Posterior vena cava (tissue), 2 donors: ENCODE measurements around the gene SPSB3. TPM values are rescaled to one million over a fixed set of nuclear protein-coding genes. Genes with fewer than 3 reads are reported as not detected.

Experiments
- DNase-seq: peaks from one replicate; pipeline ENCODE4 v3.0.0-alpha.2; 2020; ENCODE audit warnings: low spot score
- intact Hi-C, 2 donors: fragments of 100-400 bp; cut with DNase I; formaldehyde crosslinking; loops; one replicate each; pipeline versions ENCODE4 v1.14.1 to v1.14.2; 2022 to 2023
- total RNA-seq, 2 donors: library from RNA; stranded (reverse); fragmentation: NEBNext Ultra II Directional; extraction: Animal tissue kit (Norgen Biotek cat#: 25700); gene quantifications; one replicate each; pipeline ENCODE4 v1.2.1, GENCODE V29; 2021
- donor health status: DM: yes; HTN: yes; CAD: no.
- donor health status: DM: yes; HTN: yes; CAD: no.

Gene SPSB3
- total RNA-seq, 2 donors from 2014 or later = 21.7 to 26.7 TPM

DNA sequence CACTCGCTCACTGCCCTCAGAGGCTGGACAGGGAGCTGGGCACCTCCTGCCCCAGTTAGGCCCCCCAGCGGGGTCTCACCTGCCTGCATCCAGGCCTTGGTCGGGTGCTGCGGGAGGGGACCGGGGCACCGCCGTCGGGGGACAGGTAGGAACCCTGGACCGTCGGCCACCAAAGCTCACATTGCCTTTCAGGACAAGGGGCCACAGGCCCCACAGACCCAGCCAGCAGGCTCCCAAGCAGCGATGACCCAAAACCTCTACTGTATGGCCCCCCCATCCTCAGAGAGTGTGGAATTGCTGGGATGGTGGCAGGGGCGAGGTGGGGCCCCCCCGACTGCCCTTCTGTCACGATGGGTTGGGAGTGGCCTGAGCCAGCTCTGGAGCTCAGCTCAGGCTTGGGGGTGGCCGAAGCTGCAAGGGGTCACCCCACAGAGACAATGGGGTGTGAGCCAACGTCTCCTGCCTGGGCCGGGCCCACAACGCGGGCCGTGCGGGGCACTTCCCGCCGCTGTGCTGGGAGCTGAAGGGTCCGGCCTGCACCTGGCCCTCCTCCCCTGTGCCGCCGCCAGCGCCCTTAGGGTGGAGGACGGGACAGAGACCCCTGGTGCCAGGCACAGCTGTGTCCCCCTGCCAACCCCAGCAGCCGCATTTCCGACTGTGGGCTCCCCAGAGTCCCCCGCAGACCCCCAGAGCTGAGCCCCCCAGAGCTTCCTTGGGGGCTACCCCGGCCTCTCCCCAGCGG, 10.6 kb upstream of the SPSB3 start:
- intact Hi-C loops = no loop called here
- DNase-seq = no peak

DNA sequence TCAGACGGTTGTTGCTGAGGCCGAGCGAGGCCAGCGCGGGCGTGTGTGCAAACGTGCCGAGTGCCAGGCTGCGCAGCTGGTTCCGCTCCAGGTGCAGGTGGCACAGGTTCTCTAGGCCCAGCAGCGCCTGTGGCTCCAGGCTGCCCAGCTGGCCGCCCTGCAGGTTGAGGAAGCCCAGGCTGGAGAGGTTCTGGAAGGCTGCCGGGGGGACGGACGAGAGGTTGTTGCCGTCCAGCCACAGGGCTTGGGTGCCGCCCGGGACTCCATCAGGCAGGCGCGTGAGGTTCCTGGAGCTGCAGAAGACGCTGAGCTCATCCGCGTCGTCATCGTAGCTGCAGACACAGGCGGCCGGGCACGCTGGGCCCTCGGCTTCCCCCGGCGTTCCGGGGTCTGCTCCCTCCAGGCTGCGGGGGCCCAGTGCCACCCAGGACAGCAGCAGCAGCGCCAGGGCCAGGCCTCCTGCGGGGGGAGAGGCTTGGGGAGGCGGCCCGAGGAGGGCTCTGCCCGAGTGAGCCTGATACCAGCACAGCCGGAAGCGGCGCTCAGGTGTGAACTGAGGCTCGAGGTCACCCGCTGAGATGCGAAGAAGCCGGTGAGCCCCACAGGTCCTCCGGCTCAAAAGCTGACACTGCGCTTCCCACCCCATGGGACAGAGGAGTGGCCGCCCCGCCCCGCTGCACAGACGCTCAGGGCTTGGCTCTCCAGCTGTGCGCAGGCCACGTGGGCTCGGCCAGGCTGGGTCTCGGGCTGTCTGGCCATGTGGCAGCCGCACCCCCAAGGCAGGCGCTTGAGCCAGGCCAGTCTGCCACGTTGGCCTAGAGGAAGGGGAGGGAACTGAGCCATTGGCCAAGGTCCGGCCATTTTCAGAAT, 9.8 kb upstream of the SPSB3 start:
- peak; percentile 74 for DNase-seq
- intact Hi-C loops = no loop called here

DNA sequence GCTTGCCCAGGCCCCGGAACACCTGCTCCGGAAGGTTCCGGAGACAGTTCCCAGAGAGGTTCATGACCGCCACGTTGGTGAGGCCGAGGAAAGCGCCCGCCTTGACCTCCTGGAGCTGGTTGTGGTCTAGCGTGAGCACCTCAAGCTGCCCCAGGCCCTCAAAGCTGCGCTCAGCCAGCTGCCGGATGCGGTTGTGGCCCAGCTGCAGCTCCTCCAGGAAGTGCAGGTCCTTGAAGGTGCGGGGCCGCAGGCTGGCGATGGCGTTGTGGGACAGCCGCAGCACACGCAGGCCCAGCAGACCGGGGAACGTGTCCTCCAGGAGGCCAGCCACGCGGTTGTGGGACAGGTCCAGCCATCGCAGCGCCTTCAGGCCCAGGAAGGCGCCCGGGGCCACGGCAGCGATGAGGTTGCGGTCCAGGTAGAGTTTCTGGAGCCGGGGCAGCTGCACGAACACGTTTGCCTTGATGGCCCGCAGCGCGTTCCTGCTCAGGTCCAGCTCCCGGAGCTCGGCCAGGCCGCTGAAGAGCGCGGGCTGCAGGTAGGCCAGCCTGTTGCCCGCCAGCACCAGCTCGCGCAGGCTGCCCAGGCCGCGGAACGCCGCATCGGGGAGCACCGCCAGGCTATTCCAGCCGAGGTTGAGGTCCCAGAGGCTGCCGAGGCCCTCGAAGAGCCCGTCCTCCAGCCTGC, 9.0 kb upstream of the SPSB3 start:
- DNase-seq = peak; percentile 79
- intact Hi-C loops = no loop called here

DNA sequence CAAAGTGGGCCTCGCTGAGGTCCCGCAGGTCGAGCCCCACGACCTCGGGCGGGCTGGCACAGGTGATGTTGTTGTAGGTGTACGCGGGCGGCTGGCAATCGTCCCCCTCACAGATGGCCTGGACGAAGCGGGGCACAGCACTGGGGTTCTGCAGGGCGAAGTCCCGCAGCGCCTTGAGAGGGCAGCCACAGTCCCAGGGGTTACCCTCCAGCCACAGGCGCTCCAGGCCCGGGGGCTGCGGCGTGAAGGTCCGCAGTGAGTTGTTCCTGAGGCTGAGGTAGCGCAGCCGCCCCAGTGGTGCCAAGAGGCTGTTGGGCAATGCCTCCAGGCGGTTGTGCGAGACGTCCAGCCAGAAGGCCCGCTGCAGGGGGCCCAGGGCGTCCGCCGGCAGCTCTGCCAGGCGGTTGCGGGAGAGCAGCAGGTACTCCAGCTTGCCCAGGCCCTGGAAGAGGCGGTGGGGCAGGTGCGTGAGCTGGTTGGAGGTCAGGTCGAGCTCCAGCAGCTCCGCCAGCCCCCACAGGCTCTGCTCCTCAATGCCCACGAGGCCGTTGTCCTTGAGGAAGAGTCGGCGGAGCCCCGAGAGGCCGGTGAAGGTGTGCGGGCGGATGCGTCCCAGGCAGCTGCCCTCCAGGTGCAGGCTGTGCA, 8.4 kb upstream of the SPSB3 start:
- no peak for DNase-seq
- intact Hi-C loops = no loop called here

DNA sequence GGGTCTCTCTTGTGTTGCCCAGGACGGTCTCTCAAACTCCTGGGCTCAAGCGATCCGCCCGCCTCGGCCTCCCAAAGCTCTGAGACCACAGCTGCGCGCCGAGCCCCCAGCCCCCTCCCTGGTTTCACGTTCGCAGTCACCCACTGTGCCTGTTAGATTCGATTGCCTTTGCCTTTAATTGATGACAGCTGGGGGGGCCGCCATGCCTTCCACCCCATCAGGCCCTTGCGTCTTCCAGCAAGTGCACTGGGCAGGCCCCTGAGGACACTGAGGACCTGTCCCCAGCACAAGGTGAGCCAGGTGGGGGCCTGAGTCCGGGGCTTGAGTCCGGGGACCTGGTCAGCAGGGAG, 7.9 kb upstream of the SPSB3 start:
- DNase-seq = no peak

DNA sequence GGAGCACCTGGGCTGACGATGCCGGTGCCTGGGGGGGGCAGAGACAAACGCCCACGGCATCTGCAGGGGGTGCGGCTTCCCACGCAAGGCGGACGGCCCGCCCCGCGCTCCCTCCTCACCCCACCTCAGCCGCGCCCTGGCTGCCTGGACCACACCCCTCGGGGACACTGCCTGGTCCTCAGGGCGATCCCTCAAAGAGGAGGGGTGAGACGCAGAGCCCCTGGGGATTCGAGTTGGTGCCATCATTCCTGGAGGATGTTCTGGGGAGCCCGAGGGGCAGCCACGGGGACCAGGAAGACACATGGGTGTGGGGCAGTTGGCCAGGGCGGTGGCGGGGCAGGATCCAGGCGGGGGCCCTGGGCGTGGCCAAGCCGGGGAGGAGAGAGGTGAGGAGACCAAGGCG, 7.3 kb upstream of the SPSB3 start:
- intact Hi-C loops = no loop called here

More for the DNA sequence above, 7.9 kb upstream of the SPSB3 start:
- intact Hi-C loops = no loop called here

DNA sequence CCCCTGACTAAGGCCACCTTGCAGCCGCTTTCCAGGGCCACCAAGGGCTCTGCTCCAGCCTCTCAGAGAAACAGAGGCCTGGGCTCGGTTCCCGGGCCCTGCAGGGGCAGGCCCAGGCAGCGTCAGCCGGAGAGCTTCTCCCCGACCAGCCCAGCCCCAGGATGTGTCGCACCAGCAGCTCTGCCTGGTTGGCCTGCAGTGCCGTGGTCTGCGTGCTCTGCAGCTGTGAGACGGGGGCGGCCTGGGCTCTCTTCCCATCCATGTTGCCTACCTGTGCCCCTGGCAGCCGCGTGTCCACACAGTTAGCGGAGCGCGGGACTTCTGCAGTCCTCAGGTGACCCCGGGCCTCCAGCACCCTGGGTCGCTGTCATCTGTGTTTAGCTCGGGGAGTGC, 6.3 kb upstream of the SPSB3 start:
- DNase-seq = peak; percentile 80
- intact Hi-C loops = no loop called here

More for the DNA sequence above, 7.3 kb upstream of the SPSB3 start:
- DNase-seq = peak; percentile 78

DNA sequence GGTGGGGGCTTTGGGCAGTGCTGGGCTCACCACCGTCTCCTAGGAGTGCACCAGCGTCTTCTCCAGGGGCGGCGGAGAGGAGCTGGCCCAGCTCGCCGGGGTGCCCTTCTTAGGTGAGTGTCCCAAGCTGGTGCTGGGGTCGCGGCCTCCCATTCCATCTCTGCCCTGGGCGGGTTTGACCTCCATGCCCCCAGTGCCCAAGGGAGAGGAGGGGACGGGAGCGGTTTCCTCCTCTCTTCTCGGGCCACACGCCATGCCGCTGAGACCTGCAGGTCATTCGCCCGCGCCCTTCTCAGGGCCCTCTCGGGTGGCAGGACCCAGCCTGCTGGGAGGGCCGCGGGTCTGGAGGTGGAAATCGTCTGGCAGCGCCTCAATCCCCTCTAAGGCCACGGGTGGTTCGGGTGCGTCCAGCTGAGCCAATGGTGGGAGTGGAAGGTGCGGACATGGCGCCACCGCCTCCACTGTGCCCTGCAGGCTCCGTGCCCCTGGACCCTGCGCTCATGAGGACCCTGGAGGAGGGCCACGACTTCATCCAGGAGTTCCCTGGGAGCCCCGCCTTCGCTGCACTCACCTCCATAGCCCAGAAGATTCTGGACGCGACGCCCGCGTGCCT, 5.8 kb upstream of the SPSB3 start:
- intact Hi-C loops = no loop called here

DNA sequence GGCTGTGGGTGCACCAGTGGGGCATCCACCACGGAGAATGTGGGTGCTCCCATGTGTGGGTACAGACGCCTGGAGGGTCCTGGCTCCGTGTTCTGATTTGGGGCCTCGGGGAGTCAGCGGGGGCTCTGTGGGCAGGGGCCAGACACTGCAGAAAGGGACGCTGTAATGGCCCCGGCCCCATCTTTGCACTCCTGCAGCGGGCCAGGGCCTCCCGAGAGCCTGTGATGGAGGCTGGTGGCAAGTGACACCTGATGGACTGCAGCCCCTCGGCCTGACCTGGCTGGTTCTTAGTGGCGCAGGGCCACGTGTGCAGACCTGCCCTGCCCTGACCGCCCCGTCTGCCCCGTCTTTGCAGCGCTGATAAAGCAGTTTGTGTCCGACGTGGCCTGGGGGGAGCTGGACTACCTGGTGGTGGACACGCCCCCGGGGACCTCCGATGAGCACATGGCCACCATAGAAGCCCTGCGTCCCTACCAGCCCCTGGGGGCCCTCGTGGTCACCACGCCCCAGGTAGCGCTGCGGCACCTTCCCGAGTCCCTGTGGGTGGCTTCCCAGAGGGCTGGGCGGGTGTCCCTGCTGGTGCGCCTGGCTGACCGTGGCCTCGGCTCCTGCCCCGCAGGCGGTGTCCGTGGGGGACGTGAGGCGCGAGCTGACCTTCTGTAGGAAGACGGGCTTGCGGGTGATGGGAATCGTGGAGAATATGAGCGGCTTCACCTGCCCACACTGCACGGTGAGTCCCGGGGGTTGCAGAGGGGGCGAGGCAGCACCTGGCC, 5.1 kb upstream of the SPSB3 start:
- intact Hi-C loops = no loop called here
- DNase-seq = peak; percentile 78

More for the DNA sequence above, 5.8 kb upstream of the SPSB3 start:
- DNase-seq = no peak

DNA sequence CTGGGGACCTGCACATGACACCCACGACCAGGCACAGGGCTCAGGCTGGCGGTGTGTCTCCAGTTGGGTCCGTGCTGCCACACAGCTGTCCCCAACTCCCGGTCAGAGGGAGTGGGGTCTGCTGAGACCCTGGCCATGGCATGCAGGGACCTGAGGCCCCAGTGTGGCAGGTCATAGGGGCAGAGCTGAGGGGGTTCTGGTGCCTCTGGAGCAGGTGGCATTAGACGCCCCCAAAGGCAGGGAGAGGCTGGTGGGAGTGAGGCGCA, 4.6 kb upstream of the SPSB3 start:
- intact Hi-C loops = no loop called here
- peak; percentile 72 for DNase-seq

DNA sequence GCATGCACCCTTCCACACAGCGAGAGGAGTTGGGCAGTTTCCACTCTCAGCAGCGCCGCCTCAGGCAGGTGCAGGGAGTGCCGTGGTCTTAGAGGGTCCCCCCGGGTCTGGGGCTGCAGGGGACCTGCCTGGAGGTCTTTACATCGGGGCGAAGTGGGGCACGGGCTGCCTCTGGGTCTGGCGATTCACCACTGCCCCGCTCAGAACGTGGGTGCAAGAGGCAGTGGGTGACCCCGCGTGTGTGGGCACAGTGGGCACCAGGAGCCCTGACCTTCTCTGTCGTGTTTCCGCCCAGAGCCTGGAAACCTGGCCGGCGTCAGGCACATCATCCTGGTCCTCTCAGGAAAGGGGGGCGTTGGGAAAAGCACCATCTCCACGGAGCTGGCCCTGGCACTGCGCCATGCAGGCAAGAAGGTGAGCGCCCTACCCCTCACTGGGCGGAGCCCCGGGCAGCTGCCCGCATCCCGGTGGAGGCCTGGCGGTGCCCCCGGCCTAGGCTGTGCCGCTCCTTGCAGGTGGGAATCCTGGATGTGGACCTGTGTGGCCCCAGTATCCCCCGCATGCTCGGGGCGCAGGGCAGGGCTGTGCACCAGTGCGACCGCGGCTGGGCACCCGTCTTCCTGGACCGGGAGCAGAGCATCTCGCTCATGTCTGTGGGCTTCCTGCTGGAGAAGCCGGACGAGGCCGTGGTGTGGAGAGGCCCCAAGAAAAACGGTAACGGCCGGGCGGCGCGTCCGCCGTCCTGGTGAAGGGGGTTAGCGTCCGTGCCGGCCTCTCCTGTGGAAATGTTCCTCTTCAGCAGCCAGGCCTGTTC, 4.1 kb upstream of the SPSB3 start:
- no peak for DNase-seq
- intact Hi-C loops = no loop called here

DNA sequence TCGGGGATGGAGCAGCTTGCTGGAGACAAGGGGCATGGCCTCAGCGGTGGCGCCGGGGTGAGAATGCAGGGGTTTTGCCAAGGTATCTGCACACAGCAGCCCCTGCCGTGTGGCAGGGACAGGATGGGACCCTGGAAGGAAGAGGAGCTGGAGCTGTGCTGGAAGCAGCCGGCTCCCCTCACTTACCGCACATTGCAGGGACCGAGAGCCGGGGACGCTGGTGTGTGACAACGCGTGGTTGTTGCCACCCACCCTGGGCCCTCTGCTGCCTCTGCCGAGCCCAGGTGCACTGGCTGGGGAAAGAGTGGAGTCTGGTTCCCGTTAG, 3.4 kb upstream of the SPSB3 start:
- no peak for DNase-seq
- intact Hi-C loops = no loop called here

DNA sequence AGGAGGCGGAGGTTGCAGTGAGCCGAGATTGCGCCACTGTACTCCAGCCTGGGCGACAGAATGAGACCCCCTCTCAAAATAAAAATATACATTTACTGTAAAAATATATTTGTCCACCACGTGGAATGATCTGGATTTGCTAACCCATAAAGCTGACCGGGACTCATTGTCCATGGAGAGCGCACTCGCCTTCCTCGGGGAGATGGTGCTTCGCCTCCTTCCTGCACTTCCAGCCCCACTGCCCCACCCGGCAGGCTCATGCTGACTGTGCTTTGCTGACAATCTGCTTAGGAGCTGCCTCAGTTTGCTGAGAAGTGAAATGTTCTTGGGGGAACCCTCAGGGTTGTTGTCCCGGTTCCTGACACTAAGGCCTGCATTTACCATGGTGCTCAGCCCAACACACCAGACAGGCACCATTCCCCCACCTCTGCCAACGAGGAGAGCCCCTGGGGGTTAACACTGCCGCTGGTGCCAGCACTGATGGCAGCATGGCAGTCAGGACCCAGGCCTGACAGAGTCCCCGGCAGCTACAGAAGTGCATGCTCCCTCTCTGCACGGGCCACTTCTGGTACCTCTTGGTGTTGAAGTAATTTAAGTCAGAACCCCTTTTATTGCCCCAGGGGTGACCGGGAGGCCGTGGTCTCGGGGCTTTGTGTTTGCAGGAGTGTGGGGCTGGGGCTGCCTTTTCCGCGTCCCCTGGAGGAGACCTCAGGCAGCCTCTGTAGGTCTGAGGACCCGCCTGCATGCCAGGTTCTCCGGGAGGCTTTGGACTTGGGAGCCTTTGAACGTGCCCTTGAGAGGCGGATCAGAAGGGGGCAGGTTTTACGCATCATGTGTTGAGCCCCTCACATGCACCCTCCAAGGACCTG, 2.8 kb upstream of the SPSB3 start:
- DNase-seq = no peak
- intact Hi-C loops = no loop called here

DNA sequence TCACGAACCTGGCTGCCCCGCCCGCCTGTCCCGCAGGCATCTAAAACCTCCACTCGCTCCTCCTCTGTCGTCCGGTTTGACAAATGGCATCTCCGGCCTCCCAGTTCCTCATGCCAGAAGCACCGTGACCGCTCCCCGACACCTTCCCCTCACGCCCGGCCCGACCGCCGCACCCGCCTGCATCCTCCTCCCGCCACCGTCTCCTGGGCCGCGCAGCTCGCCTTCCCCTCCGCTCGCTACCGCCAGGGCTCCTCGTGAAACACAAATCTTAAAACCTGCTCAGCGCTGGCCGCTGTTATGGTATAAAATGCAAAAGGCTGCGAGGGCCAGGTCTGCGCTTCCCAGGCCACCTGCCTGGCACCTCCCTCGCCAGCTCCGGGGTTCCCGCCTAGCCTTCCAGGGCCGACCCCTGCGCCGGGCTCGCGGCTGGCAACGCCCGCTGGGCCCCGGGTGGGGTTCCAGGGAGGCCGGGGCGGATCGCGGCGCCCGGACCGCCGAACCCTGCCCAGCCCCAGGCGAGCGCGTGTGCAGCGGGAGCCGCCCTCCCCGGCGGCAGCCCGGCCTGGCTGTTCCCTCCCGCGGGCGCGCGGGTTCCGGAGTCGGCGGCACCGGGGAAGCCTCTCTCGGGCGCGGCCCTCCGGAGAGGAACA, 488 bp downstream of the SPSB3 start:
- no peak for DNase-seq
- intact Hi-C loops = no loop called here

DNA sequence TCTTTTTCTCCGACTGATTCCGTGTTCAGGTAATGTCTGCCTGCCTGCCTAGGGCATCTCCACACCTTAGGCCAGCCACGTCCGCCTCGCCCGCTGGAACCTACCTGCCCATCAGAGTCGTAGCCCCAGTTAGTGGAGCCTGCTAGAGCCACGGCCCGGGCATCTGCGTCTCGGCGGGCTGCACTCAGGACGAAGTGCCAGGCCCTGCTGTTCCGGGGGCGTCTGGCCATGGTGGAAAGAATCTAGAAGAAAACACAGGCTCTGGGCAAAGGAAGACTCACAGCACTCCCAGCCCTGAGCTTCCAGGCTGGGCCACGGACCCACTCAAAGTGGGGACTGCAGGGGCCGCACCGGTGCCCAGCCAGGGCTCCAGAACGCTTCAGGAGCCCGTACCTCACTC, 1.1 kb downstream of the SPSB3 start:
- intact Hi-C loops = no loop called here
- DNase-seq = no peak

DNA sequence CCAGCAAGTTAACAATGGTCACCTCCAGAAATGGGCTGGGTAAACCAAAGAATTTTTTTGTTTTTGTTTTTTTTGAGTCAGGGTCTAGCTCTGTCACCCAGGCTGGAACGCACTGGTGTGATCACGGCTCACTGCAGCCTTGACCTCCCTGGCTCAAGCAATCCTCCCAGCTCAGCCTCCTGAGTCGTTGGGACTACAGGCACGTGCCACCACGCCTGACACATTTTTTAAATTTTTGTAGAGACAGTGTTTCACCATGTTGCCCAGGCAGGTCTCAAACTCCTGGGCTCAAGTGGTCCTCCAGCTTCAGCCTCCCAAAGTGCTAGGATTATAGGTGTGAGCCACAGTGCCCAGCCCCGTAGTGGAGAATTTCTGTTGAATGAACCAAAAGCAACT, 1.7 kb downstream of the SPSB3 start:
- DNase-seq = no peak
- intact Hi-C loops = no loop called here
